HPDE6-E6E7 (cell line): ENCODE measurements around the gene NAPSA.
A peak's percentile ranks its signal among the peaks of the same experiment; 100 is the strongest.
"Not testable (repeated sequence)": the region's sequence is repeated elsewhere in the genome, so short reads cannot be mapped to it uniquely, and the experiment has no call there.

Source experiments
- DNase-seq: peaks from one replicate; pipeline ENCODE4 v3.0.0; 2011; ENCODE audit warnings: missing footprints; ENCODE audit errors: extremely low spot score

NAPSA gene

DNA sequence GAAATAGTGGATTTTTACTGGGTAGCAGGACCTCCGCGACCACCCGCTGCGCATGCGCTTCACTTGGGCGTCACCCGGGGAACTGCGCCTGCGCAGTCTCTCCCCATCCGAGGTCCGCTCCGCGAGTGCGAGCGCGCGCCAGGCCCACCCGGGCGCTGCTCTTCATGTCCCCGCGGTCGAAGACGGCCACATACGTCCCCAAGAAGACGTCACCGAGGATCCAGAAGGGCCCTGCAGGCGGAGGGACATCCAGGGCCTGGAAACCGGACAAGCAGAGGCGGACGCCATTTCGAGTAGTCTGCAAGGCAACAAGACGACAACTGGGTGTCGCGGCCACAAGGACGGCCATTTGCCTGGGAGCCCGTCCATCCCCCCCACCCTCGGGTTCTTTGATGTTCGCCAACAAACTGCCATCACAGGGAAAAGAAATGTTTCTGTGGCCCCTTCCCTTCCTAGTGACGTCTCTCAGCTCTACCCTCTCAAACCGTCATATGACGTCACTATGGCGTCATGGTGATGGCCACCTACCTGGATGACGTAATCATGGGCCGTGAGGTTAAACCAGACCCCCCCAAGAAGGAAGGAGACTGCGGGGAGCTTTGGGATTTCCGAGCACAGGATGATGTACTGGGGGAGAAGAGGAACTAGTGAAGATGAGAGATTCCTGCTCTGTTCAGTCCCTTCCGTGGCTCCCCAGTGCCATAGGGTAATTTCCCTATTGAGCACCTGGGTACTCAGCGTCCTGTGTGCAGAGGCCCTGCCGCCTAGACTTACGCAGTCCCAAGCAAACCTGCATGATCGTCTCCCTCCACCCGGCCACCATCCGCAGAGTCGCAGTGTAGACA lies 6.7 kb downstream of the NAPSA start:
- no peak for DNase-seq

DNA sequence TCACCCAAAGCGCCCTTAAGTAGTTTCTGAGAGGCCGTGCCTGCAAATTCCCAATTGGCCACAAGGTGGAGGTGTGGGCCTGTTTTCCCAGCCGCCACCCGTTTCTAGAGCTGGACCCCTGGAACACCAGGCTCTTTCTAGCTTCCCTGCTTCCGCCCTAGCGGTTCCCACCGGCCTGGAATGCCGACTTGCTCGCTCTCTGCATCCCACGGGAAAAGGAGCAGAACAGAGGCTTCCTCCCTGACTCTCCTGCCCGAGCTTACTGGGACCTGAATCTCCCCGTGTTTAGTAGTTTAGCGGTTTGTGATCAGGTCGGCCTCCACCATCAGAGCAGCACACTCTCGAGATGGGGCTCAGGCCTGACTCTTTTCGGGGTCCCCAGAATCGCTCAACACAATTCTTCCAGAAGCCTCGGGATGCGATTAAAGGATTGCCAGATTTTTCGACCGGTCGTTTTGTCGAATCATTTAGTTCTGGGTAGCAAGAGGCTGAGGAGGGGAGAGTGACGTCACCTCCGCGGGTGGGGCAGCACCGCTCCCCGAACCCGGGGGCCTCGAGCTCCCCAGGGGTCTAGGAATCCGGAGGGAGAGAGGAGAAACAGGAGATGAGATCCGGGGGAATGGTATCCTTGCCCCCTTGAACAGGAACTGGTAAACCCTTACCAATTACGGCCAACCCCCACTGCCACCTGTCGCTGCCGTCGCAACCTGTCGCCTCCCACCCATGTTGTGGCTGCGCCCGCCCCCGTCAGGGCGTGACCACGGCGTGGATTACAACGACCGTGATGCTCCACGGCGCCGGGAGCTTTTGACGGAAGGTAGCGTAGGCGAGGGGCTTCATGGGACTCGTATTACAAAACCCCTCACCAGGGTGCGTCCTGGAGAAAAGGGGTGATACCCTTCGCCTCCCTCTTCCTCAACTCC lies 8.0 kb downstream of the NAPSA start:
- DNase-seq: no peak

DNA sequence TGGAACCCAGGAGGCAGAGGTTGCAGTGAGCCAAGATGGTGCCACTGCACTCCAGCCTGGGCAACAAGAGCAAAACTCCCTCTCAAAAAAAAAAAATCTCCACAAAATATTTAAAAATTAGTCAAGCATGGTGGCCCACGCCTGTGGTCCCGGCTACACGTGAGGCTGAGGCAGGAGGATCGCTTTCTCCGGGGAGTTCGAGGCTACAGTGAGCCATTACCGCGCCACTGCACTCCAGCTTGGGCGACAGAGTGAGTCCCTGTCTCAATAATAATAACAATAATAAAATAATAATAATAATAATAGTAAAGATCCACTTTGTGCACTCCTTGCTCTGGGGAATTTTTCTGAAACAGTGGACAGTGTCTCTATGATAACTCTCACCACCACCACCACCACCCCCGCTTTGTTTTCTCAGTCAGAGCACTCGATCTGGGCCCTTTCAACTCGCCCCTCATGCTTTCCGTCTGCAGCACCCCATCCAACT lies 8.7 kb downstream of the NAPSA start:
- DNase-seq: no peak

DNA sequence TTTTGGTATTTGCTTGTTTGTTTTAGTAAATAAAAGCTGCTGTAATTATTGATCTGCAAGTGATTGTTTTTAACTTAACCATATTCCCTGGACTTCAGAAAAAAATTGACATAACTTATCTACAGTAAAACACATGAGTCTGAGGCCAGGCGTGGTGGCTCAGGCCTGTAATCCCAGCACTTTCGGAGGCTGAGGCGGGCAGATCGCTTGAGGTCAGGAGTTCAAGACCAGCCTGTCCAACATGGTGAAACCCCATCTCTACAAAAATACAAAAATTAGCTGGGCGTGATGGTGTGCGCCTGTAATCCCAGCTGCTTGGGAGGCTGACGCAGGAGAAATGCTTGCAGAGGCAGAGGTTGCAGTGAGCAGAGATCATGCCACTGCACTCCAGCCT lies 12.0 kb downstream of the NAPSA start:
- not testable (repeated sequence) for DNase-seq

DNA sequence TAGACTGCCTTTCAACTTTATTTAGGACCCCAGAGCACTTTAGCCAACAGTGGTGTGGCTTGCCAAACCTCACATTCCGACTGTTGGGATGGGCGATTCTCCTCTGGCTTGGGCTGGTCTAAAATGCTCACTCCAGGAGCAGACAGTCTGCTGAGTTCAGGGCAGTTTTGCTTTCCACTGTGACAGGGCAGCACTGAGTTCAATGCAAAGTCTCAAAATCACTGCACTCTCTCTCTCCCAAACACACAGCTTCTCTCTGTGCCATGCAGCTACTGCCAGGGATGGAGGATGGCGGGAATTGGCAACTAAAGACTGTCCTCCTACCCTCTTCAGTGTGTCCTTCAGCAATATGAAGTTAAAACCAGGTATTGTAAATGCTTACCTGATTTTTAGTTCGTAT lies 13.2 kb downstream of the NAPSA start:
- no peak for DNase-seq

DNA sequence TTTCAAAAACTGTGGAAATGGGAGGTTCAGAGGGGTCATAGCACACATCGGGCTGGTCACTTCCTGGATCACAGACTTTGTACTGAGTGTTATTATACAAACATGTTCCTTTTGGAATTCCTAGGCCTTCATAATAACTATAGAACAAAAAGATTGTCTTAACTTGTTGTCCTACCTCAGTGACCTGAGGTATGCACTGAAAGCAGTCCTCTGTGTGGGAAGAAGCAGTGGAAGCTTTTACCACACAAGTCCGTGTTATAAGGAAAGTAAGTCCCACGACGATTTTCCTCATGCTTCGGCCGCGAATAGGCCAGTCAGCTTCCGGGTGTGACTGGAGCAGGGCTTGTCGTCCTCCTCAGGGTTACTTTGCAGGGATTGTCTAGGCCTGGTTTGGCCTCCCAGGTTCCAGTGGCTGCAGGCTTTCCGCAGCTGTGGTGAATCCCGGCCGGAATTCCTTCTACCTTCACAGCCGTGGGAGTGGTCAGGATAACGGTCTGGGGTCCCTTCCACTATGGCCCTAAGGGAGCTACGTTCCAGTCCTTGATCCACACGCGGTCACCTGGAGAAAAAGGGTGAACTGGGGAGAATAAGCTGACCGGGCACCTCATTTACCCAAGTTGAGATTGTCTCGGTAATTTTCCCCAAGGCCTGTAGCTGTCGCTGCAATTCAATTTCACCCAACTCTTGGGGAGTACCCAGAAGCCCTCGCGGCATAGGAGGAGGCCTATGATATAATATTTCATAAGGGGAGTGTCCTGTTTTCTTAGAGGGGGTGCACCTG lies 16.0 kb downstream of the NAPSA start:
- DNase-seq: no peak

DNA sequence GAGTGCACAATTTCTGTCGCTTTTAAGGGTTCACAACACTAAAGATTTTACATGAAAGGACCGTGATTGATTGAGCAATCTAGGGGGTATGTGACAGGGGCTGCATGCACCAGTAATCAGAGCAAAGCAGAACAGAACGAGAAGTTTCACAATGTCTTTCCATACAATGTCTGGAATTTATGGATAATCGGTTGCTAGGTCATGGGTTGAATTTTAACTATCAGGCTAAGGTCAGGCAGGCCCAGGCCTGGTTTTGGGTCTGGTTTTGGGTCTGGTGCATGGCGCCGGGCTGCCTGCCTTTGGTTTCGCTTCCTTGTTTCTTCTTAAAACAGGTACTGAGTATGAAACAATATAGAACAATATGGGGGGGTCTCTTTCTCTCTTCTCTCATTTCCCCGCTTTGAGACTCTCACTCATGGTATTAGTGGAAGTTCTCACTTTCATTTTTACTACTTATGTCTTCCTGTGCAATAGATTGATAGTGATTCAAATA lies 18.3 kb downstream of the NAPSA start:
- DNase-seq: not testable (repeated sequence)

DNA sequence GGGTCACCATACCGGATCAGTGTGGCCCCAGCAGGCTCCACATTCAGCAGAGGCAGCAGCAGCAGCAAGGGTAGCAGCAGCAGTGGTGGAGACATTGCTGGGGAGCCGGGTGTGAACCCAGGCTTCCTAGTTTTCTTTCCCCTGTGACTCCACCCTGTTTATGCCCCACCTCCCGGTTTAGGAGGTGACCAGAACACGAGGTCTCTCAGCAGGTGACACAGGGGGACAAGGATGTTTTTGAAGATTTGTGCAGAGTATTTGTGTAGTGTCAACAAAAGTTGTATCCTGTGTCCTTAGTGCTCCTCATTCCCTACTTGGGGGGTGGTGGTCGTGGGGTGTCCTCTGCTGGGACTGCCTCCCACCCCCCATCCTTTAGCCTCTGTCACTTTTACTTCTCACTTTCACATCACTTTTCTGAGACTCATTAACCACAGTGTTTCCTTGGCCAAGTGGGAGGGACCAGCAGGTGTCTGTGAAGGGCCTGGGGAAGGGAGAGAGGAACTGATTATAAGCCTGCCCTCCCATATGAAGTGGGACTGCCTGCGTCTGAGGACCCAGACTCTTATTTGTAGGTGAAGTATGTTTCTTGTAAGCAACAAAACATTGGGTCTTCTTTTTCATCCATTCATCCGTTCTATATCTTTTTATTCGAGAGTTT lies 20.6 kb downstream of the NAPSA start:
- DNase-seq: no peak

DNA sequence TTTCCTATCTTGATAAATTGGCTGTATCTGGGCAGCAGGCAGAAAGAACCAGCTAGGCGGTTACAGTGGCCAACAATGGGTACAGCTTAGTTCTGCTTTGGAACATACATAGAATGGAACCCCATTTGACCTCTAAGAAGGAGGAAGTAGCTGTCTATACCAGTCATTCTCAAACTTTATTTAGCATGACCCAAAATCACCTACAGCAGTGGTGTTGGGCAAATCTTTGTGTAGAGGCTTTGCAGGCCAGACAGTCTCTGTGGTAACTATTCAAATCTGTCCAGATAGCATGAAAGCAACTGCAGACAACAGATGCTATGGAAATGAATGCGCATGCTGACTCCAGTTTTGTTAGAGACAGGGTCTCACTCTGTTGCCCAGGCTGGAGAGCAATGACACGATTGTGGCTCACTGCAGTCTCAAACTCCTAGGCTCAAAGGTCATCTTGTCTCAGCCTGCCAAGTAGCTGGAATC lies 24.3 kb downstream of the NAPSA start:
- DNase-seq: no peak

DNA sequence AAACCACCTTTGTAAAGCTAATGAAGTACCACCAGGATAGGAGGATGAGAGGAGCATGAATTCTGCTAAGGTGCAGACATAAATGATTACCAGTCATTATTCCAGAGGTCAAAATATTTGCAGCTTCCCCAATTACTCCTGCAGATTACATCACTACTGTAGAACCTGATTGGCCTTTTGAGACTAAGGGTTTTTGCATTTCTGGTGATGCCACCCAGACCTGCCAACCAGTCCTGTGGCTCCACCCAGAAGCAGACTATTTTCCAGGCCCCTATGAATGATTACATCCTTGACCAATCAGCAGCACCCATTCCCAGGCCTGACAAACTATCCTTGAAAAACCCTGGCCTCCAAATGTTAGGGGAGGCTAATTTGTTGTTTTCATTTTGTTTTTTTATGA lies 25.1 kb downstream of the NAPSA start:
- no peak for DNase-seq

DNA sequence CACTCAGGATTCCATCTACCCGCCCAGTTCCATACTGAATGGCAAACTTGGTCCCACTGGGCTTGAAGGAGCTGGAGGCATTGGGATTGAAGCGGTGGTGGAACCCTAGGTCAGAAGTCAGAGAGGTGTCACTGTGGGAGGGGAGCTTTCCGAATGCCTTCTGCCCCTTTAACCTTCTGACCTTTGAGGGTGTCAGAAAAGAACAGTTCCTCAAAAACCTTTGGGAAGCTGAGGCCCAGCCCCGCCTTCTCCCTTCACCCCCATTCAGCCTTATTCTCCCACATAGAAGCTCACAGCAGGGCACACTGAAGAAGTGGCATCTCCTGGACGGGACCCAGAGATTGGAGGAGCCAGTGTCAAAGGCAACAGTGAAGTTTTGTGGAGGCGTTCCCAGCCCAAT lies 28.4 kb downstream of the NAPSA start:
- not testable (repeated sequence) for DNase-seq

DNA sequence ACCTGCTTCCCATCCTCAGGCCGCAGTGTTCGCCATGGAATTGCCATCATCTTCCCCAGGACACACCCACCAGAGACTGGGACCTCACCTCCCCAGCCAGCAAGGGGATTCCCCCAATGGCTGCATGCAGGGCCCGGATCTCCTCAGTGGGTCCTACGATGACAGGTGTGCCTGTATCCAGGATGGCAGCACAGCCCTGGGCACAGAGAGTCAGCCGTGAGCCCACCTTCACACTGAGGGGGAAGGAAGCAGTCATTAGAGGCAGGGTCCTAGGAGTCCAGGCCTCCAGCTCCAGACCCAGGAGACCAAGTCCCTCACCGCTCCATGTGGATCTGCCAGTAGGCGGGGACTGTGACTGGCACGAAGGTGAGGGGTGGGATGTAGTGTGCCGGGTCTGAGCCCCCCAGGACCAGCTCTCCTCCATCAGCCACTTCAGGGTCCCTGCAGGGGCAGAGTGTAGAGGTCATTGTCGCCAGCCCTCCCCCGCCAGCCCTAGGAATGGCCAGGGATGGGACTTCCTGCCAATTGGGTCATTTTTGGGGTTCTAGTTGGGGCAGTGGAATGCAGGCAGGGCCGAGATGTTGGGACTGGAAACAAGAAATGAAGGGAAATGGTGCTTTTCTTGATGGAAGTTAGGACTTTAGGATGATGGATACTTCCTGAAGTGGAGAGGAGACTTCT lies 30.6 kb downstream of the NAPSA start:
- no peak for DNase-seq

DNA sequence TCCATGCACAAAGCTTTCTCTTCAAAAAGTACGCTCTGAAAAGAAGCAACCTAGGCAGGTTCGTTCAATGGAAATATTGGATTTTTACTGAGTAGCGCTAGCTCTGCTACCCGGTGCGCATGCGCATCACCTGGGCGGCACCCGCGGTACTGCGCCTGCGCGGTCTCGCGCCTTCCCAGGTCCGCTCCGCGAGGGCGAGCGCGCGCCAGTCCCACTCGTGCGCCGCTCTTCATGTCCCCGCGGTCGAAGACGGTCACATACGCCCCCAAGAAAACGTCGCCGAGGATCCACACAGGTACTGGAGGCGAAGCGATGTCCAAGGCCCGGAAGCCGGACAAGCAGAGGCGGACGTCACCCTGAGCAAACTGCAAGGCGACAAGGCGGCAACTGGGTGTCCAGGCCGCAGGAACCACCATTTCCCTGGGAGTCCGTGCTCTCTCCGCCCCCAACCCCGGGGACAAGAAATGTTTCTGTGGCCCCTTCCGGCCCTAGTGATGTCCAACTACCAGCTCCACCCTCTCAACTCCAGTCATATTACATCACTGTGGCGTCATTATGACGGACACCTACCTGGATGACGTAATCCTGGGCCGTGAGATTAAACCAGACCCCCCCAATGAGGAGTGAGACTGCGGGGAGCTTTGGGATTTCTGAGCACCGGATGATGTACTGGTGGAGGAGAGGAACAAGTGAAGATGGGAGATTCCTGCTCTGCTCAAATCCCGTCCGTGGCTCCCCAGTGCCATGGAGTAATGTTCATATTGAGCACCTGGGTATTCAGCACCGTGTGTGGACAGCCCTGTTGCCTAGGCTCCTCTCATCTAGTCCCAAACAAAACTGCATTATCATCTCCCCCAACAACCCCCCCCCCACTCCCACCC lies 31.5 kb downstream of the NAPSA start:
- peak; percentile 80 for DNase-seq

DNA sequence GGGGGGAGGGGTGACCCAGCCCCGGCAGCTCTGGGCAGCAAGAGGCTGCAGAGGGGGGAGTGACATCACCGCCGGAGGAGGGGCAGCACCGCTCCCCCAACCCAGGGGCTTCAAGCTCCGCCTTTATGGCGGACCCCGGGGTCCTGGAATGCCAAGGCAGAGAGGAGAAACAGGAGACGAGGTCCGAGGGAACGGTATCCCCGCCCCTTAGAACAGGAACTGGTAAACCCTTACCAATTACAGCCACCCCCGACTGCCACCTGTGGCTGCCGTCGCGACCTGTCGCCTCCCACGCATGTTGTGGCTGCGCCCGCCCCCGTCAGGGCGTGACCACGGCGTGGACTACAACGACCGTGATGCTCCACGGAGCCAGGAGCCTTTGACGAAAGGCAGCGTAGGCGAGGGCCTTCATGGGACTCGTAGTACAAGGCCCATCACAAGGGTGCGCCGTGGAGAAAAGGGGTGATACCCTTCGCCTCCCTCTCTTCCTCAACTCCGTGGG lies 32.2 kb downstream of the NAPSA start:
- DNase-seq: peak; percentile 36

DNA sequence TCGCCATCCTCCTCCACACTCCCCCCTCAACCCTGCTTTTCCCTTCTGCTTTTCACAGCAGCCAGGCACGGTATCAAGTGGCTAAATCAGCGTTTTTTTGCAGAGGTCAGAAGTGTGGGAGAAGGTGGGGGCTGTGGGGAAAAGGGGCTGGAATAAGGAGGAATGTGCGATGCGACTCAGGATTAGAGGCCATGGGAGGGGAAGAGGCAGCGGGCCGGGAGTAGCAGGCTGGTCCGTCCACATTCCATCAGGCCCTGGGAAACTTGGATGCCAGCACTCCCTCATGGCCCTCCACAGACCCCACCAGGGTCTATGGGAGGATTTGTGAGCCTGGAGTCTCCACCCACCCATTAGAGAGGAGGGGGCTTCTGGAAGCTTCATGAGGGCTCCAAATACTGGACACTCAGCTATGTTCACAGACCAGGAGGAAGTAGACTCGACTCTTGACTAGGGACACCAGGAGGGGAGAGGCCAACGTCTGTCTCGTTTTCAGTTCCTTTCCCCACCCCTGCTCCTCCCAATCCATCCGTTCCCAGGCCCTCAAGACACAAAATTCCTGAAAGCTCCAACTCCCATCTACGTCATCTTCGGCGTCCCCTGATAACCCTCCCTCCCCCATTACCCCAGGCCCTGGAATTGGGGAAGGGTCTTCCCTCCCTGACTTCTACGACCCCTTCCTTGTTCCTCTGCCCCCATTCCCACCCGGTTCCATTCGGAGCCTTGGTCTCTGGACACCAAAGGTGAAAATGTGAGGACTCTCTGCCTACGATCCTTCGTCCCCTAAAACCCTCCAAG lies 33.0 kb downstream of the NAPSA start:
- no peak for DNase-seq

DNA sequence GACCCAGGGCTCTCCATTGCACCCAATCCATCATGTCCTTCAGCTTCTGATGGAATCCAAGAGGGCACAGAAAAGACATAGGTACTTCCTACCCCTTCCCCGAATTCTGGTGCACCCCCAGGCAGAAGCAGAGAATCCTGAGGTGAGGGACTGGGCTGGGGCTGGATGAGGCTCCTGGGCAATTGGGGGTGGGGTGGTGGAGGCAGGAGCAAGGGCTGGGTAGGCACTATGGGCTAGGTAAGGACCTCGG lies 33.5 kb downstream of the NAPSA start:
- no peak for DNase-seq

DNA sequence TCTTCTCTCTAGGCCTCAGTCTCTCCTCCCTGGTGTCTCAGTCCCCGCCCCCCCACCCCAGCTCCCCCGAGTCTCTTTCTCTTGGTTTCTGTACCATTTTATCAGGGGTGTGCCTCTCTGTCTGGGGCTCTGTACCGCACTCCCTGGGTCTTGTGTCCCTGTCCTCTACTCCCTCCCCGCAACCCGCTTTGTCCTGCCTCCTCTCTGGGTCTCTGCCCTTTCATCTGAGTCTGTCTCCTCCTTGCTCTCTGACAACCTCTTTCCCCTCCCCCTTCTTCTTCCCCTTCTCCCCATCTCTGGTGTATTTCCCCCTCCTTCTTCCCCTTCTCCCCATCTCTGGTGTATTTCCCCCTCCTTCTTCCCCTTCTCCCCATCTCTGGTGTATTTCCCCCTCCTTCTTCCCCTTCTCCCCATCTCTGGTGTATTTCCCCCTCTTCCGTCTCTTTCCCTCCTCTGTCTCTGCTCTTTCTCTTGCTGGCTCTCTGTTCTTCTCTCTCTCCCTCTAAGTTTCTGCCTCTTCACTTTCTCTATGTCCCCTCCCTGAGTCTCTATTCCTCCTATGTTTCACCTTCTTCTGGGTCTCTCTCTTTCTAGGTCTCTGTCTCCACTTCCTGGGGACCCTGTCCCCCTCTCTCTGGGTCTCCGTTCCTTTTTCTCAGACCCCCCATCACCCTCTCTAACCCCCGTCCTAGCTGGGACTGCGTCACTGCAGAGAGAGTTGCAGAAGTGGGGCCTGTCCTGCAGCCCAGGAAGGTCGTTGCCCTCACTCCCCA lies 34.0 kb downstream of the NAPSA start:
- no peak for DNase-seq
